Memory B cell (primary cell): Measurements from ENCODE around the gene SETD5.

Experiments
- ATAC-seq: fragments of 150-1000 bp; cut with Tn5 transposase; 2 replicates; pipeline ENCODE4 v1.10.0; 2021; ENCODE audit warnings: low read depth, mild to moderate bottlenecking, moderate library complexity
- DNase-seq, 2 donors: peaks; one replicate each; pipeline ENCODE4 v3.0.0; 2022; ENCODE audit warnings: low spot score in 2 of 2
- H3K27ac Mint-ChIP-seq: one replicate; pipeline ENCODE4 v1.8.0; 2022; ENCODE audit warnings: mild to moderate bottlenecking, moderate library complexity, mixed read lengths
- H3K27me3 Mint-ChIP-seq: one replicate; pipeline ENCODE4 v1.8.0; 2022; ENCODE audit warnings: mixed read lengths
- H3K36me3 Mint-ChIP-seq: one replicate; pipeline ENCODE4 v1.8.0; 2022; ENCODE audit warnings: mild to moderate bottlenecking, mixed read lengths
- H3K4me1 Mint-ChIP-seq: one replicate; pipeline ENCODE4 v1.8.0; 2022; ENCODE audit warnings: mixed read lengths
- H3K4me3 Mint-ChIP-seq: one replicate; pipeline ENCODE4 v1.8.0; 2022; ENCODE audit warnings: mild to moderate bottlenecking, moderate library complexity, mixed read lengths
- H3K9me3 Mint-ChIP-seq: one replicate; pipeline ENCODE4 v1.8.0; 2022; ENCODE audit warnings: mixed read lengths

SETD5 gene, protein sequence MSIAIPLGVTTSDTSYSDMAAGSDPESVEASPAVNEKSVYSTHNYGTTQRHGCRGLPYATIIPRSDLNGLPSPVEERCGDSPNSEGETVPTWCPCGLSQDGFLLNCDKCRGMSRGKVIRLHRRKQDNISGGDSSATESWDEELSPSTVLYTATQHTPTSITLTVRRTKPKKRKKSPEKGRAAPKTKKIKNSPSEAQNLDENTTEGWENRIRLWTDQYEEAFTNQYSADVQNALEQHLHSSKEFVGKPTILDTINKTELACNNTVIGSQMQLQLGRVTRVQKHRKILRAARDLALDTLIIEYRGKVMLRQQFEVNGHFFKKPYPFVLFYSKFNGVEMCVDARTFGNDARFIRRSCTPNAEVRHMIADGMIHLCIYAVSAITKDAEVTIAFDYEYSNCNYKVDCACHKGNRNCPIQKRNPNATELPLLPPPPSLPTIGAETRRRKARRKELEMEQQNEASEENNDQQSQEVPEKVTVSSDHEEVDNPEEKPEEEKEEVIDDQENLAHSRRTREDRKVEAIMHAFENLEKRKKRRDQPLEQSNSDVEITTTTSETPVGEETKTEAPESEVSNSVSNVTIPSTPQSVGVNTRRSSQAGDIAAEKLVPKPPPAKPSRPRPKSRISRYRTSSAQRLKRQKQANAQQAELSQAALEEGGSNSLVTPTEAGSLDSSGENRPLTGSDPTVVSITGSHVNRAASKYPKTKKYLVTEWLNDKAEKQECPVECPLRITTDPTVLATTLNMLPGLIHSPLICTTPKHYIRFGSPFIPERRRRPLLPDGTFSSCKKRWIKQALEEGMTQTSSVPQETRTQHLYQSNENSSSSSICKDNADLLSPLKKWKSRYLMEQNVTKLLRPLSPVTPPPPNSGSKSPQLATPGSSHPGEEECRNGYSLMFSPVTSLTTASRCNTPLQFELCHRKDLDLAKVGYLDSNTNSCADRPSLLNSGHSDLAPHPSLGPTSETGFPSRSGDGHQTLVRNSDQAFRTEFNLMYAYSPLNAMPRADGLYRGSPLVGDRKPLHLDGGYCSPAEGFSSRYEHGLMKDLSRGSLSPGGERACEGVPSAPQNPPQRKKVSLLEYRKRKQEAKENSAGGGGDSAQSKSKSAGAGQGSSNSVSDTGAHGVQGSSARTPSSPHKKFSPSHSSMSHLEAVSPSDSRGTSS (N-terminal part only)

DNA sequence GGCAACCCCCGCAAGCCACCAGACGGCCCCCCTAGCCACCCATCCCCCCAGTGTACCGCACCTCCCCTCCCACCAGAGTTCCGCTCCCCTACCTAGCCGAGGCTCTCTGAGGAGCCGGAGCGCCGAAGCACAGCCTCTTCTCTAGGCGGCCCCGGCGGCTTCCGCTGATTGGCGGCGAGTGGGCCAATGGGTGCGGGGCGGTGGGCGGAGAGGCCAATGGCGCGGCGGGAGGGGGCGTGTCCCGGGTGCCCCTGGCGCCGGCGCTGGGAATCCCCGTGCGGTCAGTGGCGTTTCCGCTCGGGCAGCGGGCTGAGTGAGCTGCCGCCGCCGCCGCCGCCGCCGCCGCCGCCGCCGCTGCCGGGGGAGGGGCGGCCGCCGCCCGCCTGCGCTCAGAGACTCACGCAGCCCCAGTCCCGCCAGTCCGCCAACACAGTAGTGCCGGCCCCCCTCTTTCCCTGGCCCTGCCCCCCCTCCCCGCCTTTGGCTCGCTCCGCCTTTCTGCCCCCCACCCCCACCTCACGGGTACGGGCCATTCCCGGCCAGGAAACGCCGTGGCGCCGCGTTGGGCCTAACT, at the start of gene SETD5:
TSS of gene SETD5 (plus strand) at position 284 of the 574 bp plus-strand sequence. CDS start 31,324 bp downstream, outside the sequence.
- H3K27me3 Mint-ChIP-seq: no peaks in the 10 kb centered on the region
- H3K9me3 Mint-ChIP-seq: no peaks in the 10 kb centered on the region
- H3K27ac Mint-ChIP-seq: peak within 1 kb of the TSS; percentile 98
- H3K4me3 Mint-ChIP-seq: peak within 1 kb of the TSS; percentile 97
- peak; percentile 99 to 100 for DNase-seq
- peak; percentile 65 for ATAC-seq
- H3K36me3 Mint-ChIP-seq: peaks cover 8% of the 10 kb centered on the region
- peaks cover 47% of the 10 kb centered on the region for H3K4me1 Mint-ChIP-seq

DNA sequence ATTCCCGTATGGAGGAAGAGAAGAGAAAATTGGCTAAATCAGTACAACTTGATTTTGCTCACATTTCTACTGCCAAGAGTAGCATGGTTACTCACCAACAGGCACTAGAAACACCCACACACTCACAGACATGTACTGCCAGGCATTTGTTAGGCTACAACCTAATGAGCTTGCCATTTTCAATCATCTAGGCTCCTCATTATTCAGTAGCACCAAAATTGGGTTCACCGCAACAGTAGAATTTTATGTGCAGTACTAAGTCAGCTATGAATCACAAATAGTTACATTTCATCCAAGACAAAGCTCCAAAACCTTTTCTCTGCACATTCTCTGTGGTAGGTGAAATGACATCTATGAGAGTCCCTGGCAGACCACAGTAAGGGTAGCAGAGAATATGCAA, 49.5 kb upstream of the SETD5 start:
- ATAC-seq (no peak), DNase-seq (no peak)
- Mint-ChIP-seq H3K4me1 (peaks cover 2% of the 10 kb centered on the region), H3K27ac (no peak overlapping the region), H3K27me3 (no peaks in the 10 kb centered on the region), H3K9me3 (no peaks in the 10 kb centered on the region), H3K4me3 (no peak overlapping the region), H3K36me3 (no peaks in the 10 kb centered on the region)

DNA sequence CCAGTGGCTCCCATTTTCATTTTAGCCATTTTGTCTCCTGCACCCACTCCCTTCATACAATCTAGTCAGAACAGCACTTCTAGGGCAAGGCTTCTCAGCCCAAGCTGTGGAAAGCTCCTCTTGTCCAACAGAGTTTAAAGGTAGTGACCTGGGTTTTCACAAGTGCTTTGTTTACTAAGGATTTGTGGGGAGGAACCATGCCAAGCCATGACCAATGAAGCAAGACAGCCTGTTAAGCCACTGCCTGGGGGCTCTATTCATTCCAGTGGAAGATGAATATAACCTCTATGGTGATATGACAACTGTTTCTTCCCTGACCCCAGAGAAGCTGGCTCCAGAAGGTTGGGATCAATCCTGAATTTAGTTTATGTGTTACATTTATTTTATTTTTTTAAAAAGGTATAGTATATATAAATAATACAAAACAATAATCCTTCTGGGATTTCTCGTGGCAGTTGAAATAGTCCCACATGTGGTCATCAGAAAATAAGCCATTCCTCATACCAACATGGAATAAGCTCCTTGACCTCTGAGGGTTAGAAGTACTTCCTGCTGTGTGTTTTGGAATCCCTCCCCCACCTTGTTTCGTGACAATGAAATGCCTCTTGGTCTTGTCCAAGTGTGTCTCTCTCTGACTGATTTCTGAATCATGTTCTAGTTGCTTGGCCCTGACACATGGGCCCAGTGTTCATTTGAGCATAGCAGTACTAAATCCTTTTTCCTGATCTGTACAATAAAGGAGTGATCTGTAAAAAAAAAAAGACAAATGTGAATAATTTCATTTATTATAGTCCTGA, 47.9 kb upstream of the SETD5 start:
- Mint-ChIP-seq H3K4me3 (no peak overlapping the region), H3K9me3 (no peaks in the 10 kb centered on the region), H3K27ac (peak overlapping the region; percentile 16), H3K4me1 (peaks cover 15% of the 10 kb centered on the region), H3K27me3 (no peaks in the 10 kb centered on the region), H3K36me3 (no peaks in the 10 kb centered on the region)
- DNase-seq (no peak), ATAC-seq (no peak)

DNA sequence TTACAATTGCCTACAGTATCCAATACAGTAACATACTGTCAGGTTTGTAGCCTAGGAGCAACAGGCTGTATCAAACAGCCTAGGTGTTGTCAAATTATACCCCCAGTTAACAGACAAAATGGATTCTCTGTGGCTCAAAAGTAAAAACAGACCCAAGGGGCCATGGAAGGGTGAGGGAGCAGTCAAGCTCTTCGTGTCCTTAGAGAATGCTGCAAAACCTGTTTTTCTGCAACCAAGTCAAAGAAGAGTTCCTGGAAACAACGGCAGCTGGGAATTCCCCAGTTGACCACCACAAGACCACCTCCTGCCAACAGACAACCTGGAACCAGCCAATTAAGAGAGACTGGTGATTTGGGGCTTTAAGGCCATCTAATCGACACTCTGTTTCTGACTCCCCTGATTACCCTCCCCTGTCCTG, 45.7 kb upstream of the SETD5 start:
- no peak for DNase-seq
- Mint-ChIP-seq H3K27ac (no peak overlapping the region), H3K36me3 (no peaks in the 10 kb centered on the region), H3K4me3 (no peak overlapping the region), H3K4me1 (peaks cover 23% of the 10 kb centered on the region), H3K27me3 (no peaks in the 10 kb centered on the region), H3K9me3 (no peaks in the 10 kb centered on the region)
- no peak for ATAC-seq

DNA sequence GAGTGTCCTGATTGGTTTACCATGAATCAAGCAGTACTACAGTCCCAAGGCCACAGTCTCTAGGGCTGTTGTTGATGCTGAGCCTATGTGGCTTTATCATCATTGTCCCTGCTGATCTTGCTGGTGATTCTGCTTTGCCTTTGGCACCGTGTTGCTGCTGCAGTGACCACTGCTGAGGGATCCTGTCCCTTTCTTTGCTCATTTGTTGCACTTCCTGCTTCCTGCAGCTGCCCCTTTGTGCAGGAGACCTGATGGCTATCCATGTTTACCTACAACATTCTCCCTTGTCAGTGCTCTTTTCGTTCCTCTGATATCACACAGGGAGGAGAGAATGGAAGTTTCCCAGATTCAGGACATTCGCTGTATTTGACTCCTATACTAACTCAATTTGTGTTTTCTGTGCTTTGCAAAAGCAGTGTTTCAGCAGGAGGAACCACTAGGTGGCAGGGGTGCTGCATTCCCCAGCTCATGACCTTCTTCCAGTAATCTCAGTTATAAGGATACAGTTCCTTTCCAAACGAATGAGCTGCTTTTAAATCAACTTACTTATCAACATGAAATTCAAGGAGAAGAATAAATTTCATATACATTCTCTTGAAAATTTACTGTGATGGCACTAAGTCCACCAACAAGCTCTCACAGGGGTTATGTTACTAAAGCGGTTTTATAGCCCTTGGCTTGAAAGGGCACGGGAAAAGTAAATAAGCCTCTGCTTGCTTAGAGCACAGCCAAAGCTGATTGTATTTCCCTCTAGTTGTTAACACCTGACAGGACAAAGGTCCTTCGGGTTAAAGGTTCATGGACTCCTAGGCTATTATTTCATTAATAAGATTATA, 44.3 kb upstream of the SETD5 start:
- Mint-ChIP-seq H3K4me3 (no peak overlapping the region), H3K36me3 (no peaks in the 10 kb centered on the region)

DNA sequence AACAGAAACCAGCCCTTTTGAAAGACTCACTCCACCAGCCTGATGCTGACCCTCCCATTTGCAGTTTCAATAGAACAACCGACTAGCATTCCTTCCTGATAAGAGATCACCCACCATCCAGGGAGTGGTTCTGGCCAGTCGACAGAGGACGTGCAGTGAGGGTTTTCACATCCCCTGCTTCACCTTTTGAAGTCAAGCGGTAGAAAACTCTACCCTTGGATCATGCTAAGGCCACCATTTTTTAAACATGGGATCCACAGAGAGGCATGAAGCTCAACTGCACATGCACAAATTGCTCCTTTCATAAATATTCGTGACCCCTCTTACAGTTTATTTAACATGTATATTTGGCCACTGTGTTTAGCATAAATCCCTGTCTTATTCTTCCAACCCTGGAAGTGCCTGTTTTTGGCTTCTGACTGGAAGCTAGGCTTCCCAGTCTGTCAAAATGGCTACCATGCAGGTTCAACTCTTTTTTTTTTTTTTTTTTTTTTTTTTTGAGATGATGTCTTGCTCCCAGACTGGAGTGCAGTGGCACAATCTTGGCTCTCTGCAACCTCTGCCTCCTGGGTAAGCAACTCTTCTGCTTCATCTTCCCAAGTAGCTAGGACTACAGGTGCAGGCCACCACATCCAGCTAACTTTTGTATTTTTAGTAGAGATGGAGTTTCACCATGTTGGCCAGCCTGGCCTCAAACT, 35.6 kb upstream of the SETD5 start:
- Mint-ChIP-seq H3K9me3 (no peaks in the 10 kb centered on the region), H3K27ac (no peak overlapping the region), H3K4me3 (no peak overlapping the region), H3K36me3 (peaks cover 2% of the 10 kb centered on the region), H3K4me1 (peaks cover 4% of the 10 kb centered on the region), H3K27me3 (no peaks in the 10 kb centered on the region)
- ATAC-seq: no peak
- DNase-seq: no peak

More for the DNA sequence above, 44.3 kb upstream of the SETD5 start:
- no peaks in the 10 kb centered on the region for H3K9me3 Mint-ChIP-seq
- H3K27ac Mint-ChIP-seq: peak overlapping the region; percentile 95
- peak; percentile 31 to 39 for DNase-seq
- peaks cover 23% of the 10 kb centered on the region for H3K4me1 Mint-ChIP-seq
- ATAC-seq: peak; percentile 42
- no peaks in the 10 kb centered on the region for H3K27me3 Mint-ChIP-seq

DNA sequence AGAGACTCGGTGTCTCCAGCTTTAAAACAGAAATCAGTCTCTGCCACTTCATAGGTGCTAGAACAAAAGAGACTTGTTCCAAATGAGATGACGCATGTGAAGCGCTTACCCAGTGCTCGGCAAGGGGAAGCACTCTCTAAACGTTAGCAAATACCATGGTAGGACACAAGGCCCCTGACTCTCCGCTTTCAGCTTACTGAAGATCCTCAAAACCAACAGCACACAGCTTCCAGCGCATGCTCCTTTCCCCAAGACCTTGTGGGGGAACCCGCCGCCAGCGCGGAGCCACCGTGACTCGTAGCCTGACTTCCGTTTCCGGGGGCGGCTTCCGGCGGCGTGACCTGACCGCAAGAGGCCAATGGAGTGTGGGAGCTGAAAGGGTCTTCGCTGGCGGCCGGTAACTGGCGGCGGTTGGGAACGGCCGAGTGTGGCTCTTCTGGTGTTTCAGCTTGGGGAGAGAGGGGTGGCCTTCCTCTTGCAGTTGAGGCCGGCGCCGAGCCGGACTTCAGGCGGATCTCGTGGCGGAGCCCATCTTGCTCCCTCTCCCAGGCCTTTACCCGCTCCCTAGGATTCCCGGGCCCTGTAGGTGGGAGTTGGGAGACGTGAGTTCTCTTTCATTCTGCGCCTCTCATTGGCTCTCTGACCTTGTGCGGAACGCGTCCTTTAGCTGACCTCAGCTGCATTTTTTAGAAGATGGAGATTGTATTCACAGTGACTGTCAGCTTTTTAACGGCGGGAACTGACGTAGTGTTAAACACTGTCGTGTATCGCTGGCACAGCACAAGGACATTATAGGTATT, 34.5 kb upstream of the SETD5 start, which contains the start of gene THUMPD3:
TSS of gene THUMPD3 (plus strand) at position 324 of the 800 bp plus-strand sequence. CDS start 2,015 bp downstream, outside the sequence.
- peaks cover 4% of the 10 kb centered on the region for H3K4me1 Mint-ChIP-seq
- ATAC-seq (peak; percentile 95), DNase-seq (peak; percentile 81 to 83)
- peak within 1 kb of the TSS; percentile 96 for H3K27ac Mint-ChIP-seq
- peak within 1 kb of the TSS; percentile 95 for H3K4me3 Mint-ChIP-seq
- peaks cover 4% of the 10 kb centered on the region for H3K36me3 Mint-ChIP-seq
- no peaks in the 10 kb centered on the region for H3K27me3 Mint-ChIP-seq
- no peaks in the 10 kb centered on the region for H3K9me3 Mint-ChIP-seq

DNA sequence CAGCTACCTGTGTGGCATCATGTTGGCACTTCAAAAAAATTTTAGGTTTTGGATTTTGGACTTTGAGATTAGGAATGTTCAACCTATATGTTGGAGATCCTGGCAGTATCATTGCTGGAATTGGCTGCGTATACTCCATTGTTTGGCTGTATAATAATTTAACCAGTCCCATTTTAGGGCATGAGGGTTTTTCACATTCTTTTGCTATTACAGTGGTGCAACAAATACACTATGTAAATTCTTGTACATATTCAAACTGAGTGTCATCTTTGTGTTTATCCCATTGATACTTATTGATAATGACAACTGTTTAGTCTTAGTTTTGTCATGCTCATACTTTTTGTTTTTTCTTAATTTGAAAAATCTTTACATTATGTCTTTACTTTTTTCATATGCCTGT, 27.9 kb upstream of the SETD5 start:
- H3K4me1 Mint-ChIP-seq: peaks cover 8% of the 10 kb centered on the region
- ATAC-seq (no peak), DNase-seq (no peak)
- no peaks in the 10 kb centered on the region for H3K27me3 Mint-ChIP-seq
- H3K4me3 Mint-ChIP-seq: no peak overlapping the region
- peaks cover 22% of the 10 kb centered on the region for H3K36me3 Mint-ChIP-seq
- no peaks in the 10 kb centered on the region for H3K9me3 Mint-ChIP-seq
- H3K27ac Mint-ChIP-seq: no peak overlapping the region

DNA sequence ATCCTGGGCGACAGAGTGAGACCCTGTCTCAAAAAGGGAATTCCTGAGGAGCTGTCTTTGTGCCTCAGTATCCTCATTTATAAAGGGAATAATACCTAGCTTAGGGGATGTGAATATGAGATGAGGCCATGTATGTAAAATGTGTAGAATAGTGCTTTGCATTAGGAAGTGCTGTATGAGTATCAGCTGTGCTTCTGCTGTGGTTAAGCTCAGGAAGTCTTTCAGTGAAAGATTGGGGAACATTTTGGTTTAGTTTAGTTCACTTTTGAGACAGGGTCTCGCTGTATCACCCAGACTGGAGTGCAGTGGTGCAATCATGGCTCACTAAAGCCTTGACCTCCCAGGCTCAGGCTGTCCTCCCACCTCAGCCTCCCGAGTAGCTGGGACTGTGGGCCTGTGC, 23.9 kb upstream of the SETD5 start:
- no peak for ATAC-seq
- Mint-ChIP-seq H3K36me3 (peaks cover 37% of the 10 kb centered on the region), H3K4me1 (peaks cover 8% of the 10 kb centered on the region), H3K27ac (no peak overlapping the region), H3K4me3 (no peak overlapping the region), H3K27me3 (no peaks in the 10 kb centered on the region), H3K9me3 (no peaks in the 10 kb centered on the region)
- DNase-seq: no peak

DNA sequence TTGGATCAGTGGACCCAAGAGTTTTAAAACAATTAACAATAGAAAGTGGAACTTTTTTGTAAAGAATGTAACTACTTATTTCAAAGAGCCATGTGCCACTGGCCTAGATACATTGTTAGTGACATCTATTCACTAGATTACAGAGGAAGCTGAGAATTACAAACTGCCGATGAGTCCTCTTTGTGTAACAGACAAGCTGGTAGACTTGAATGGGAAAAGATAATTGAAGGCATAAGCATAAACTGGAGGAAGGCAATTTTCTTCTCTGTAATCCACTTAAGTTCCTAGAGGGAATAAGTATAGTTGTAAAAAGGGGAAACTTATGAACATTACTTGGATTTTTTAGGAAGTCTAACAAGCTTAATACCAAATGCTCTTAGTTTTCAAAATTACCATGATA, 19.4 kb upstream of the SETD5 start:
- Mint-ChIP-seq H3K9me3 (no peaks in the 10 kb centered on the region), H3K4me1 (peaks cover 4% of the 10 kb centered on the region), H3K4me3 (no peak overlapping the region), H3K36me3 (peaks cover 25% of the 10 kb centered on the region), H3K27ac (peak overlapping the region; percentile 47), H3K27me3 (no peaks in the 10 kb centered on the region)
- DNase-seq (no peak), ATAC-seq (no peak)

DNA sequence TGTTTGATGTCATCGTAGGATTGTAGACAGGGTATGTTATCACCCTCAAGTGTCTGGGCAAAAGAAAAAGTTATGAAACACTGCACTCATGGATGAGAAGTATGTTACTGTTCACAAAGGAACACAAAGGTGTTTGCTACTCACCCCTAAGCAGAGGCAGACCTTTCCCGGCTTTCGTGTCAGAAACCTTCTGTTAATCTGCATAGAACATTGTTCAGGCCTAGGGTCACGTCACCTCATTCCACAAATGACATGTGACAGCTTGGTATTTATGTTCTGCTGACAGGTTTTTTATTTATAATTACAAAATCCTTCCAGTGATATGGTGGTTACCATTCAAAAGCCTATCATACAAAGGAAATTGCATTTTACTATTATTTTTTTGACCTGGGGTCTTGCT, 18.1 kb upstream of the SETD5 start:
- ATAC-seq: no peak
- H3K36me3 Mint-ChIP-seq: peaks cover 26% of the 10 kb centered on the region
- H3K4me3 Mint-ChIP-seq: no peak overlapping the region
- no peaks in the 10 kb centered on the region for H3K27me3 Mint-ChIP-seq
- no peaks in the 10 kb centered on the region for H3K9me3 Mint-ChIP-seq
- no peak for DNase-seq
- H3K4me1 Mint-ChIP-seq: no peaks in the 10 kb centered on the region
- no peak overlapping the region for H3K27ac Mint-ChIP-seq
